ENCODE results near the gene LGALS14.

- TF ChIP-seq POU6F1 (CRISPR knock-in tag; IDR thresholded peaks at IDR 0.05; ENCODE audit: borderline replicate concordance, low read depth) (no peak), ZNF565 (CRISPR knock-in tag; conservative IDR thresholded peaks at IDR 0.05; ENCODE audit: low read depth) (no peak), ARNTL (CRISPR knock-in tag; IDR thresholded peaks at IDR 0.05; ENCODE audit: borderline replicate concordance, low read depth) (no peak), PATZ1 (CRISPR knock-in tag; IDR thresholded peaks at IDR 0.05; ENCODE audit: borderline replicate concordance) (no peak), GLIS3 (CRISPR knock-in tag; IDR thresholded peaks at IDR 0.05) (no peak), BACH2 (CRISPR knock-in tag; IDR thresholded peaks at IDR 0.05; ENCODE audit: borderline replicate concordance) (no peak), ISL1 (CRISPR knock-in tag; IDR thresholded peaks at IDR 0.05) (no peak), ZFP30 (CRISPR knock-in tag; IDR thresholded peaks at IDR 0.05) (no peak)
Measured at GRCh38 chr19:39708594-39708993, 4.3 kb downstream of the LGALS14 start.
